GM15510 (cell line): ENCODE measurements around the gene DVL1.

Experiments
- POLR2A ChIP-seq: IDR thresholded peaks from 3 replicates; pipeline ENCODE4 v1.6.1; 2011; ENCODE audit warnings: borderline replicate concordance; ENCODE audit not compliant: insufficient read length; ENCODE audit errors: extremely low read depth

Gene DVL1

GRCh38 chr1:1308756-1309250 is 40.4 kb downstream of the DVL1 start:
- no peak for TF ChIP-seq POLR2A

- TF ChIP-seq POLR2A: peak; percentile 75
Measured at GRCh38 chr1:1307923-1308755, 41.1 kb downstream of the DVL1 start, which contains the start of the genes ACAP3 and PUSL1. Gene ACAP3 (minus strand): TSS chr1:1307930. CDS start chr1:1307815, 115 bp downstream. Gene PUSL1 (plus strand): TSS chr1:1308597. CDS start chr1:1308644, 47 bp downstream.

- peak; percentile 34 for TF ChIP-seq POLR2A
Measured at GRCh38 chr1:1307261-1307922, 41.8 kb downstream of the DVL1 start.

GRCh38 chr1:1306661-1307260 is 42.5 kb downstream of the DVL1 start:
- no peak for TF ChIP-seq POLR2A

GRCh38 chr1:1306070-1306660 is 43.1 kb downstream of the DVL1 start:
- no peak for TF ChIP-seq POLR2A

GRCh38 chr1:1305300-1306069 is 43.7 kb downstream of the DVL1 start:
- TF ChIP-seq POLR2A: no peak

- no peak for TF ChIP-seq POLR2A
Measured at GRCh38 chr1:1304331-1305299, 44.6 kb downstream of the DVL1 start.

- no peak for TF ChIP-seq POLR2A
Measured at GRCh38 chr1:1303736-1304135, 45.5 kb downstream of the DVL1 start.

GRCh38 chr1:1302951-1303509 is 46.2 kb downstream of the DVL1 start:
- no peak for TF ChIP-seq POLR2A

GRCh38 chr1:1302006-1302430 is 47.2 kb downstream of the DVL1 start:
- TF ChIP-seq POLR2A: no peak

- no peak for TF ChIP-seq POLR2A
Measured at GRCh38 chr1:1300352-1300739, 48.9 kb downstream of the DVL1 start.

GRCh38 chr1:1299686-1300351 is 49.4 kb downstream of the DVL1 start:
- TF ChIP-seq POLR2A: no peak
